SK-N-SH (cell line): ENCODE results near the gene ADORA2A. TPM values are rescaled to one million over a fixed set of nuclear protein-coding genes. Genes with fewer than 3 reads are reported as not detected.

Experiments used
- CTCF ChIA-PET: fragments of 300-600, 350-600 bp; formaldehyde crosslinking; extraction: SDS; loops from one replicate; lab custom pipeline; 2021; lab: Yijun Ruan, JAX
- POLR2A ChIA-PET: fragments of 350-600 bp; sonication (Branson Sonifier 250); formaldehyde crosslinking; extraction: SDS; loops from one replicate; lab custom pipeline; 2020; ENCODE audit warnings: antibody characterized with exemption, inconsistent platforms; lab: Yijun Ruan, JAX
- DNase-seq: peaks from one replicate; pipeline ENCODE4 v3.0.0; 2012
- H2AFZ ChIP-seq: fragments of 200-600 bp; sonication (generic); 2 replicates; pipeline ENCODE4 v1.8.1; 2016; ENCODE audit warnings: antibody characterized with exemption, mild to moderate bottlenecking, low read depth
- H3F3A ChIP-seq: fragments of 200-600 bp; sonication (generic); replicated peaks from 2 replicates; pipeline ENCODE3; 2016; ENCODE audit warnings: antibody characterized with exemption, mild to moderate bottlenecking; ENCODE audit not compliant: insufficient read depth
- H3K27ac ChIP-seq, 2 experiments: fragments of 200-500 bp in 1 of 2; fragments of 200-600 bp in 1 of 2; sonication (Bioruptor generic) in 1 of 2; sonication (generic), shearing (Covaris generic) in 1 of 2; 2 replicates each; pipeline versions ENCODE4 v1.5.1 to v1.6.1; 2014 to 2016; ENCODE audit warnings: low read depth in 2 of 2, inconsistent platforms in 1 of 2, low read length in 1 of 2, mild to moderate bottlenecking in 1 of 2, mixed read lengths in 1 of 2
- H3K27me3 ChIP-seq: fragments of 200-600 bp; sonication (generic), shearing (Covaris generic); 2 replicates; pipeline ENCODE4 v1.6.1; 2016; ENCODE audit warnings: mixed run types; ENCODE audit not compliant: insufficient read depth
- H3K36me3 ChIP-seq, 2 experiments: fragments of 200-500 bp in 1 of 2; fragments of 200-600 bp in 1 of 2; sonication (Bioruptor generic) in 1 of 2; sonication (generic) in 1 of 2; replicated peaks in 1 of 2; 2 replicates each; pipeline versions ENCODE3 to v1.5.1; 2014 to 2016; ENCODE audit warnings: low read length in 1 of 2, mild to moderate bottlenecking in 1 of 2; ENCODE audit not compliant: insufficient read depth in 2 of 2, control insufficient read depth in 1 of 2
- H3K4me1 ChIP-seq, 2 experiments: fragments of 200-500 bp in 1 of 2; fragments of 200-600 bp in 1 of 2; sonication (Bioruptor generic) in 1 of 2; sonication (generic), shearing (Covaris generic) in 1 of 2; 2 replicates each; pipeline versions ENCODE4 v1.5.1 to v1.6.1; 2014 to 2016; ENCODE audit warnings: low read depth in 1 of 2, low read length in 1 of 2, mixed run types in 1 of 2; ENCODE audit not compliant: insufficient read depth in 2 of 2, control insufficient read depth in 1 of 2
- H3K4me2 ChIP-seq: fragments of 200-600 bp; sonication (generic), shearing (Covaris generic); 2 replicates; pipeline ENCODE4 v1.6.1; 2017; ENCODE audit warnings: mixed run types
- H3K4me3 ChIP-seq, 2 experiments: fragments of 200-500 bp in 1 of 2; fragments of 200-600 bp in 1 of 2; sonication (Bioruptor generic) in 1 of 2; sonication (generic), shearing (Covaris generic) in 1 of 2; 2 replicates each; pipeline versions ENCODE4 v1.5.1 to v1.8.1; 2014 to 2016; ENCODE audit warnings: low read depth in 2 of 2, inconsistent platforms in 1 of 2, low read length in 1 of 2, mild to moderate bottlenecking in 1 of 2, mixed read lengths in 1 of 2, moderate library complexity in 1 of 2
- H3K79me2 ChIP-seq: fragments of 200-600 bp; sonication (generic); 2 replicates; pipeline ENCODE4 v1.8.1; 2017; ENCODE audit warnings: mild to moderate bottlenecking; ENCODE audit not compliant: insufficient read depth
- H3K9ac ChIP-seq: fragments of 200-600 bp; sonication (generic); 2 replicates; pipeline ENCODE4 v1.6.1; 2017; ENCODE audit warnings: mixed run types
- H3K9me2 ChIP-seq: fragments of 200-600 bp; sonication (generic); 2 replicates; pipeline ENCODE4 v1.6.1; 2017; ENCODE audit warnings: mixed run types
- H3K9me3 ChIP-seq: fragments of 200-600 bp; sonication (generic); 2 replicates; pipeline ENCODE4 v1.6.1; 2017; ENCODE audit warnings: mixed run types, mild to moderate bottlenecking, moderate library complexity
- H4K20me1 ChIP-seq: fragments of 200-600 bp; sonication (generic); 2 replicates; pipeline ENCODE4 v1.6.1; 2017; ENCODE audit warnings: mild to moderate bottlenecking, mixed run types; ENCODE audit not compliant: insufficient read depth
- CTCF ChIP-seq: fragments of 200-600 bp; sonication (generic); IDR thresholded peaks from 2 replicates; pipeline ENCODE4 v1.6.1; 2017; ENCODE audit warnings: antibody characterized with exemption, mild to moderate bottlenecking, moderate library complexity
- EP300 ChIP-seq, 2 experiments: IDR thresholded peaks; 2 replicates each; pipeline versions ENCODE4 v1.4.0 to v1.6.1; 2012; ENCODE audit warnings: borderline replicate concordance in 1 of 2, low read depth in 1 of 2, low read length in 1 of 2
- EZH2phosphoT487 ChIP-seq: fragments of 200-600 bp; sonication (generic); IDR thresholded peaks from 2 replicates; pipeline ENCODE4 v1.6.1; 2017; ENCODE audit warnings: low read depth, mixed run types, mild to moderate bottlenecking, antibody characterized with exemption, moderate library complexity, borderline replicate concordance
- FOXJ3 ChIP-seq: sonication (generic); formaldehyde crosslinking; IDR thresholded peaks from 2 replicates; pipeline ENCODE4 v1.5.1; 2020; ENCODE audit warnings: mild to moderate bottlenecking, missing genetic modification reagents
- FOXM1 ChIP-seq: IDR thresholded peaks from 2 replicates; pipeline ENCODE4 v1.4.0; 2012; ENCODE audit warnings: low read depth, mild to moderate bottlenecking
- GATA2 ChIP-seq: sonication (generic); formaldehyde crosslinking; IDR thresholded peaks from 2 replicates; pipeline ENCODE4 v1.5.0; 2020; ENCODE audit warnings: mild to moderate bottlenecking, missing genetic modification reagents
- MEF2A ChIP-seq: IDR thresholded peaks from 2 replicates; pipeline ENCODE4 v1.4.0; 2012; ENCODE audit warnings: low read depth, borderline replicate concordance
- NFIC ChIP-seq: IDR thresholded peaks from 2 replicates; pipeline ENCODE4 v1.4.0; 2012; ENCODE audit warnings: borderline replicate concordance
- POLR2AphosphoS5 ChIP-seq: IDR thresholded peaks from 2 replicates; pipeline ENCODE4 v1.6.1; 2012; ENCODE audit warnings: low read depth, low read length
- RAD21 ChIP-seq: IDR thresholded peaks from 2 replicates; pipeline ENCODE4 v1.6.1; 2012; ENCODE audit warnings: mild to moderate bottlenecking, low read length
- RCOR1 ChIP-seq: fragments of 150-350 bp; IDR thresholded peaks from 2 replicates; pipeline ENCODE4 v1.6.1; 2017; ENCODE audit warnings: antibody characterized with exemption, low read length
- SIN3A ChIP-seq: IDR thresholded peaks from 2 replicates; pipeline ENCODE4 v1.6.1; 2012; ENCODE audit warnings: low read depth, mild to moderate bottlenecking, low read length, moderate library complexity, borderline replicate concordance
- SMC3 ChIP-seq: IDR thresholded peaks from 2 replicates; pipeline ENCODE4 v1.6.1; 2012; ENCODE audit warnings: low read depth, low read length, improper control_type of control experiment
- TAF1 ChIP-seq: IDR thresholded peaks from 2 replicates; pipeline ENCODE4 v1.6.1; 2012; ENCODE audit warnings: low read depth, mild to moderate bottlenecking, low read length, moderate library complexity, borderline replicate concordance
- TCF12 ChIP-seq: IDR thresholded peaks from 2 replicates; pipeline ENCODE4 v1.4.0; 2012
- TEAD4 ChIP-seq: IDR thresholded peaks from 2 replicates; pipeline ENCODE4 v1.4.0; 2012; ENCODE audit warnings: mild to moderate bottlenecking, borderline replicate concordance; ENCODE audit not compliant: insufficient read depth
- USF1 ChIP-seq: IDR thresholded peaks from 2 replicates; pipeline ENCODE4 v1.4.0; 2012; ENCODE audit warnings: low read depth, borderline replicate concordance
- ZBTB33 ChIP-seq: IDR thresholded peaks from 2 replicates; pipeline ENCODE4 v1.4.0; 2012; ENCODE audit warnings: low read depth, borderline replicate concordance
- WGBS: methylation state at CpG from one replicate; pipeline ENCODE4 v1.1.6; 2017; ENCODE audit warnings: low lambda C conversion rate; 5-methylcytosine and 5-hydroxymethylcytosine counted together
- polyA plus RNA-seq, 3 experiments: library from polyadenylated mRNA; depleted of rRNA; stranded (reverse); fragments of >200 nt; gene quantifications; 2 replicates each; pipeline ENCODE4 v1.2.3, GENCODE V29; 2012

The ADORA2A gene
- polyA plus RNA-seq, 1 of the 3 experiments (the other 2 are of a cell fraction), result 9.3 TPM

- Histone ChIP-seq H3K27me3 (no peaks in the 10 kb centered on the region), H4K20me1 (no peaks in the 10 kb centered on the region), H3K79me2 (peaks cover 30% of the 10 kb centered on the region; the same call in 1 of the 2 replicates), H3F3A (peaks cover 25% of the 10 kb centered on the region), H3K9me3 (no peaks in the 10 kb centered on the region), H3K4me3 (no peak overlapping the region), H2AFZ (no peak overlapping the region), H3K36me3 (peaks cover 2 to 23% of the 10 kb centered on the region in 2 experiments), H3K4me2 (no peak overlapping the region), H3K27ac (peak overlapping the region in 1 of 2 experiments; percentile 96; a peak in 2 of 4 replicates), H3K4me1 (peaks cover 6 to 28% of the 10 kb centered on the region in 2 experiments; a peak in 3 of 4 replicates), H3K9ac (no peak overlapping the region), H3K9me2 (no peaks in the 10 kb centered on the region)
- 83% methylated on average over 2 of the region's 2 CpGs for WGBS
- TF ChIP-seq RAD21, result no peak
- no peak for TF ChIP-seq SIN3A
- TF ChIP-seq SMC3, result no peak
- TF ChIP-seq CTCF, result no peak
- TF ChIP-seq TEAD4, result no peak
- TF ChIP-seq USF1, result no peak
- peak in 1 of 2 experiments; percentile 77; a peak in 2 of 4 replicates for TF ChIP-seq EP300 (IDR thresholded peaks at IDR 0.05; ENCODE audit: borderline replicate concordance in 1 of 2, low read depth in 1 of 2, low read length in 1 of 2)
- TF ChIP-seq ZBTB33, result no peak
- TF ChIP-seq MEF2A, result no peak
- TF ChIP-seq FOXJ3, result 0 out of 2 replicates have a peak, but pooled peaks have one; percentile 29
- TF ChIP-seq GATA2 (CRISPR knock-in tag), result peak; percentile 56; the same call in 1 of the 2 replicates
- TF ChIP-seq FOXM1, result no peak
- TF ChIP-seq TAF1, result no peak
- TF ChIP-seq EZH2phosphoT487, result no peak
- no peak for TF ChIP-seq POLR2AphosphoS5
- peak; percentile 39; the same call in 1 of the 2 replicates for TF ChIP-seq RCOR1
- no peak for TF ChIP-seq TCF12
- no peak for TF ChIP-seq NFIC
- no peak for DNase-seq
- ChIA-PET CTCF (interaction anchor here (1.1 to 1.5 kb wide), 3 partner anchors 11 to 135 kb away, joined by 3 to 9 read pairs (median 3); no protein-coding TSS in a partner anchor), POLR2A (interaction anchor here (0.8 to 1.1 kb wide), 2 partner anchors 21 to 36 kb away, joined by 3 read pairs; no protein-coding TSS in a partner anchor)
Observed at GRCh38 chr22:24386937-24387471, 40.4 kb upstream of the ADORA2A start.
